Esophagus muscularis mucosa (tissue), 4 donors: ENCODE measurements around the gene NINJ1.

ENCODE experiments used
- EP300 ChIP-seq: sonication (generic); formaldehyde crosslinking; IDR thresholded peaks from one replicate; pipeline ENCODE4 v1.6.1; 2017; ENCODE audit warnings: antibody characterized with exemption
- POLR2AphosphoS5 ChIP-seq, 2 donors: sonication (generic); formaldehyde crosslinking; IDR thresholded peaks; one replicate each; pipeline ENCODE4 v1.6.1; 2017; ENCODE audit warnings: antibody characterized with exemption in 2 of 2
- TF ChIP-seq, protein P1 (sequence below), 3 experiments: fragments of 200-600 bp in 2 of 3; fragments of 450-650 bp in 1 of 3; sonication (generic) in 2 of 3; IDR thresholded peaks; one replicate each; pipeline ENCODE4 v1.5.1; 2017 to 2019; ENCODE audit warnings: antibody characterized with exemption in 3 of 3, mild to moderate bottlenecking in 2 of 3, moderate library complexity in 1 of 3

DNA sequence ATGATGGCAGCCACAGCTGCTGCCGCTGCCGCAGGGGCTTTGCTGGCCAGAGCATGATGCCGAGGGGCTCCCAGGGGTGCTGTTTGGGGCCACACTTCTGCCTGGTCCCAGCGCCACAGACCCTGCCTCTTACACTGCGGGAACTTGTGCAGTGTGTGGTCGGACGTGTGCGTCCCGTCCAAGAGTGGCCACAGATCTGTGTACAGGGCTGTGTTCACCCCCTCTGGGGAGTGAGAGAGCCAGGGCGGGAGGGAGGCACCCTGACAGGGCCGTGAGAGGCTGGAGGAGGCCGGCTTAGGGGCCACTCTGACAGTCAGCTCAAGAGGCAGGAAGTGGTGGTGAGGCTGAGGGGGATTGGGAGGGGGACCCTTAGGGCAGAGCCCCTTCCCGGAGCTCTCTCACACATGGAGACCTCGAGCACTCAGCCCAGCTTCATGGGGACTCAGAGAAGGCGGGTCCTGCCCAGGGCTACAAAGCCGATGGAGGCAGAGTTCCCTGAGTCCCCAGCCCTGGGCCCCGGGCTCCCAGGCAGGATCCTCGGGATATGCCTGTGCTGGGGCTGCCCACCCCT lies 51.1 kb downstream of the NINJ1 start:
- TF ChIP-seq POLR2AphosphoS5 (IDR thresholded peaks at IDR 0.05) (no peak), EP300 (no peak)
- TF ChIP-seq, protein P1, sequence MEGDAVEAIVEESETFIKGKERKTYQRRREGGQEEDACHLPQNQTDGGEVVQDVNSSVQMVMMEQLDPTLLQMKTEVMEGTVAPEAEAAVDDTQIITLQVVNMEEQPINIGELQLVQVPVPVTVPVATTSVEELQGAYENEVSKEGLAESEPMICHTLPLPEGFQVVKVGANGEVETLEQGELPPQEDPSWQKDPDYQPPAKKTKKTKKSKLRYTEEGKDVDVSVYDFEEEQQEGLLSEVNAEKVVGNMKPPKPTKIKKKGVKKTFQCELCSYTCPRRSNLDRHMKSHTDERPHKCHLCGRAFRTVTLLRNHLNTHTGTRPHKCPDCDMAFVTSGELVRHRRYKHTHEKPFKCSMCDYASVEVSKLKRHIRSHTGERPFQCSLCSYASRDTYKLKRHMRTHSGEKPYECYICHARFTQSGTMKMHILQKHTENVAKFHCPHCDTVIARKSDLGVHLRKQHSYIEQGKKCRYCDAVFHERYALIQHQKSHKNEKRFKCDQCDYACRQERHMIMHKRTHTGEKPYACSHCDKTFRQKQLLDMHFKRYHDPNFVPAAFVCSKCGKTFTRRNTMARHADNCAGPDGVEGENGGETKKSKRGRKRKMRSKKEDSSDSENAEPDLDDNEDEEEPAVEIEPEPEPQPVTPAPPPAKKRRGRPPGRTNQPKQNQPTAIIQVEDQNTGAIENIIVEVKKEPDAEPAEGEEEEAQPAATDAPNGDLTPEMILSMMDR (IDR thresholded peaks at IDR 0.05): no peak
